ENCODE measurements around the gene KIF9. TPM values are rescaled to one million over a fixed set of nuclear protein-coding genes. Genes with fewer than 3 reads are reported as not detected.

Gene KIF9
- total and polyA plus RNA-seq, 2 of the 8 experiments (the other 6 are each of a cell fraction or from before 2014, with no cell fraction given) = 5.0 to 8.0 TPM

DNA sequence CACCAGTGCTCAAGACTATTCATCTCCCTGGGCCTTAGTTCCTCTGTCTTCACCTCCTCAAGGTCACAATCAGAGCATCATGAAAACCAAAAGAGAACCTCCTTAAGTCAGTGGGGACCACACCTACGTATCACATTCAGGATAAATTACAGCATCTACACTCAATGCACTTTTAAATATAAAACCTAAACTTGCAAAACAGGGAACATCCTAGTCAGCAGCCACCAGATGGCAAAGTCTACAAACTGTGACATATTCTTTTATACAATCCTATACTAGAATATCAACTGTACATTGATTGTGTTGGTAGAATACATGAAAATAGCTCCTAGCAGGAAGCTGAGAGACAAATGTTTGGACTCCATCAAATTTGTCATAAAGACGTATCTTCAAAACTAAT is 7.9 kb downstream of the KIF9 start:
- no peak overlapping the region for H2BK15ac ChIP-seq (ENCODE audit: low read length)
- no peaks in the 10 kb centered on the region for H3K79me1 ChIP-seq (ENCODE audit: low read depth, low read length)
- no peak overlapping the region for H4K91ac ChIP-seq (replicated peaks; ENCODE audit: insufficient read length, low read length)
- no peak for FAIRE-seq
- H3K56ac ChIP-seq (replicated peaks; ENCODE audit: insufficient read length, low read depth, low read length) = no peak overlapping the region
- no peak for DNase-seq (ENCODE audit: low read depth in 1 of 2, low spot score in 2 of 2)
- H2BK5ac ChIP-seq (ENCODE audit: low read depth, low read length) = no peak overlapping the region
- H2BK20ac ChIP-seq (ENCODE audit: low read length) = no peak overlapping the region
- no peaks in the 10 kb centered on the region for H3K23me2 ChIP-seq (ENCODE audit: low read depth, low read length)
- H4K8ac ChIP-seq (ENCODE audit: extremely low read depth, insufficient read depth, low read length) = no peak overlapping the region
- H3K23ac ChIP-seq (ENCODE audit: insufficient read length) = no peak overlapping the region
- H3K18ac ChIP-seq (ENCODE audit: extremely low read depth, low read length) = no peak overlapping the region
- no peak overlapping the region for H3K14ac ChIP-seq (ENCODE audit: insufficient read length)
- no peaks in the 10 kb centered on the region for H3K27me3 ChIP-seq (replicated peaks in 1 of 4; ENCODE audit: control insufficient read depth in 3 of 4, extremely low read depth in 1 of 4, insufficient read depth in 3 of 4, low read length in 3 of 4)
- no peak overlapping the region for H2BK120ac ChIP-seq (replicated peaks; ENCODE audit: low read depth, low read length)
- ChIA-PET CTCF (ENCODE audit: partially characterized antibody) (interaction anchor here (1.3 to 2.2 kb wide), 4 partner anchors 10 to 49 kb away, joined by 4 to 13 read pairs (median 4); no protein-coding TSS in a partner anchor), POLR2A (ENCODE audit: partially characterized antibody) (no interaction called here)
- 91% methylated on average over 2 of the region's 2 CpGs; no CpG with 5 or more reads in 1 of the 2 experiments for WGBS, 2 experiments (ENCODE audit: extremely low coverage in 1 of 2, insufficient coverage in 1 of 2, insufficient read length in 1 of 2, insufficient replicate concordance in 2 of 2, low coverage in 1 of 2, low lambda C conversion rate in 2 of 2, missing lambda C conversion rate in 1 of 2)
- H3K79me2 ChIP-seq (ENCODE audit: control insufficient read depth in 1 of 2, insufficient read depth in 2 of 2, low read length in 2 of 2) = no peaks in the 10 kb centered on the region
- H3K4me2 ChIP-seq (ENCODE audit: insufficient read depth in 1 of 2, low read depth in 2 of 2, low read length in 2 of 2) = no peak overlapping the region
- no peak overlapping the region for H4K5ac ChIP-seq (ENCODE audit: insufficient read length, low read depth, low read length)
- no peak overlapping the region for H3K27ac ChIP-seq (ENCODE audit: low read depth, low read length)
- H3K9ac ChIP-seq (replicated peaks in 1 of 4; ENCODE audit: extremely low read depth in 1 of 4, low read depth in 3 of 4, low read length in 3 of 4) = no peak overlapping the region
- no peak overlapping the region for H3K4me3 ChIP-seq (ENCODE audit: extremely low read depth in 1 of 4, insufficient read depth in 2 of 4, low read depth in 3 of 4, low read length in 4 of 4)
- no peak for TF ChIP-seq CHD1 (IDR thresholded peaks at IDR 0.05; ENCODE audit: low read depth, low read length)
- no peak for TF ChIP-seq RFX5 (IDR thresholded peaks at IDR 0.05; ENCODE audit: borderline replicate concordance, low read depth, low read length)
- no peak for TF ChIP-seq SP4 (IDR thresholded peaks at IDR 0.05; ENCODE audit: low read length)
- no peak for TF ChIP-seq BRCA1 (IDR thresholded peaks at IDR 0.05; ENCODE audit: low read depth, low read length)
- TF ChIP-seq KDM1A (IDR thresholded peaks at IDR 0.05; ENCODE audit: borderline replicate concordance, low read length) = no peak
- no peak for TF ChIP-seq PHF8 (conservative IDR thresholded peaks at IDR 0.05; ENCODE audit: low read depth, low read length)
- H2AFZ ChIP-seq (ENCODE audit: low read length) = no peak overlapping the region
- no peaks in the 10 kb centered on the region for H3K4me1 ChIP-seq (replicated peaks in 1 of 4; ENCODE audit: control insufficient read depth in 3 of 4, insufficient read depth in 4 of 4, low read length in 3 of 4)
- no peaks in the 10 kb centered on the region for H3K36me3 ChIP-seq (ENCODE audit: control insufficient read depth in 2 of 4, insufficient read depth in 4 of 4, low read length in 3 of 4)
- no peak overlapping the region for H3K4ac ChIP-seq (replicated peaks; ENCODE audit: insufficient read length, low read depth, low read length)
- no peak overlapping the region for H2BK12ac ChIP-seq (ENCODE audit: low read depth, low read length)
- no peaks in the 10 kb centered on the region for H4K20me1 ChIP-seq (replicated peaks in 1 of 2; ENCODE audit: control insufficient read depth in 1 of 2, insufficient read depth in 2 of 2, low read length in 2 of 2)
- H3K9me3 ChIP-seq (ENCODE audit: insufficient read depth in 2 of 2, low read depth in 1 of 2, low read length in 1 of 2) = no peaks in the 10 kb centered on the region
- H2AK5ac ChIP-seq (ENCODE audit: low read depth, low read length) = no peak overlapping the region
